Muscle layer of colon (tissue), 2 donors: ENCODE results near the gene C20orf96.

ENCODE experiments used
- H3K27ac ChIP-seq: one replicate; pipeline ENCODE4 v1.7.0; 2013; ENCODE audit warnings: low read depth, mild to moderate bottlenecking, low read length, moderate library complexity
- H3K27me3 ChIP-seq, 2 donors: one replicate each; pipeline ENCODE4 v1.7.0; 2013; ENCODE audit warnings: low read length in 2 of 2, mild to moderate bottlenecking in 2 of 2; ENCODE audit not compliant: insufficient read depth in 2 of 2, control insufficient read depth in 1 of 2
- H3K36me3 ChIP-seq: one replicate; pipeline ENCODE4 v1.7.0; 2013; ENCODE audit warnings: mild to moderate bottlenecking, low read length; ENCODE audit not compliant: insufficient read depth
- H3K4me1 ChIP-seq: one replicate; pipeline ENCODE4 v1.7.0; 2013; ENCODE audit warnings: mild to moderate bottlenecking, low read length; ENCODE audit not compliant: insufficient read depth
- H3K4me3 ChIP-seq, 2 donors: one replicate each; pipeline ENCODE4 v1.7.0; 2013; ENCODE audit warnings: low read length in 2 of 2, low read depth in 1 of 2, mild to moderate bottlenecking in 1 of 2, moderate library complexity in 1 of 2
- H3K9ac ChIP-seq: one replicate; pipeline ENCODE4 v1.7.0; 2013; ENCODE audit warnings: low read length
- H3K9me3 ChIP-seq: one replicate; pipeline ENCODE4 v1.7.0; 2013; ENCODE audit warnings: mild to moderate bottlenecking, low read length
- donor health status: abdominal sarcoma.
- donor health status: Adenocarcinoma of cecum.

C20orf96 gene

GRCh38 chr20:325889-326644 is 35.5 kb upstream of the C20orf96 start:
- peaks cover 33% of the 10 kb centered on the region for H3K4me1 ChIP-seq

DNA sequence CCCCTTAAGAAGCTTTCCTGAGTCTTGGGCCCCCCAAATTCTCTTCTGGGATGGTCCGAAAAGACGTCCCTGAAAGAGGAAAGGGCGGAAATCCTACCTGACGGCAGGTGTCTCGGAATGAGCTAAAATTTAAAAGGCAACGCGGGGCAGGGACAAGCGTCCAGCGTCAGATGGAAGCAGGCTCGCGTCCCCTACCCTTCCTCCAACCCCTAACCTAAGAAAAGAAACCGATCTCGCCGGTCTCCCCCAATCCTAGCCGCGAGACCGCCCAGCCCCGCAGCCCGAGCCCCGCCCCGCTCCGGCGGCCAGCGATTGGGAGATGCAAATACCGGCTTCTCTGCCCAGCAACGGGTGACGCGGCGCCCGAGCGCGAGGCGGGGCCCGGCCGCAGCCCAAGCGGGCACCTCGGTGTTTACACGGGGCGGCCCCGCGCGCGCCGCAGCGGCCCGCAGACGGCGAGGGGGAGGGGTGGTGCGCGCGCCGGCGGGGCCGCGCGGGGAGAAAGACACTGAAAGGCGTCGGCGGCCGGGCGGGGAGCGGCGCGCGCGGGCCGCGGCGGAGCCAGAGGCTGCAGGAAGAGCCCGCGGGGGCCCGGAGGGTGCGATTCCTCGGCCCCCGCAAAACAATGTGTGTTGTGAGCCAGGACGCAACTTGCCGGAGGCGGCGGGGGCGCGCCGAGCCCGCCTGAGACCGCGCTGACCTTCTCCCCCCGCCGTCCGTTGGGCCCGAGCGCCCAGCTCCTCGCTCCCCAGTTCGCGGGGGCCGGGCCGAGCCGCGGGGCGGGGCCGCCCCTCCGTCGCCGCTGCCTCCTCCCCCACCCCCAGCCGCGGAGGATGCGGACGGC is 34.7 kb upstream of the C20orf96 start, which contains the start of gene SOX12:
Gene SOX12 (plus strand): TSS at position 508 of the 844 bp plus-strand sequence. CDS start 373 bp downstream, outside the sequence.
- H3K4me1 ChIP-seq = peaks cover 26% of the 10 kb centered on the region
- H3K36me3 ChIP-seq = peaks cover 5% of the 10 kb centered on the region

More at GRCh38 chr20:325889-326644, 35.5 kb upstream of the C20orf96 start:
- H3K4me3 ChIP-seq = peak overlapping the region; percentile 68 to 84
- H3K9me3 ChIP-seq = no peaks in the 10 kb centered on the region
- H3K9ac ChIP-seq = no peak overlapping the region
- no peaks in the 10 kb centered on the region for H3K36me3 ChIP-seq
- peak overlapping the region; percentile 75 for H3K27ac ChIP-seq
- H3K27me3 ChIP-seq = no peaks in the 10 kb centered on the region

DNA sequence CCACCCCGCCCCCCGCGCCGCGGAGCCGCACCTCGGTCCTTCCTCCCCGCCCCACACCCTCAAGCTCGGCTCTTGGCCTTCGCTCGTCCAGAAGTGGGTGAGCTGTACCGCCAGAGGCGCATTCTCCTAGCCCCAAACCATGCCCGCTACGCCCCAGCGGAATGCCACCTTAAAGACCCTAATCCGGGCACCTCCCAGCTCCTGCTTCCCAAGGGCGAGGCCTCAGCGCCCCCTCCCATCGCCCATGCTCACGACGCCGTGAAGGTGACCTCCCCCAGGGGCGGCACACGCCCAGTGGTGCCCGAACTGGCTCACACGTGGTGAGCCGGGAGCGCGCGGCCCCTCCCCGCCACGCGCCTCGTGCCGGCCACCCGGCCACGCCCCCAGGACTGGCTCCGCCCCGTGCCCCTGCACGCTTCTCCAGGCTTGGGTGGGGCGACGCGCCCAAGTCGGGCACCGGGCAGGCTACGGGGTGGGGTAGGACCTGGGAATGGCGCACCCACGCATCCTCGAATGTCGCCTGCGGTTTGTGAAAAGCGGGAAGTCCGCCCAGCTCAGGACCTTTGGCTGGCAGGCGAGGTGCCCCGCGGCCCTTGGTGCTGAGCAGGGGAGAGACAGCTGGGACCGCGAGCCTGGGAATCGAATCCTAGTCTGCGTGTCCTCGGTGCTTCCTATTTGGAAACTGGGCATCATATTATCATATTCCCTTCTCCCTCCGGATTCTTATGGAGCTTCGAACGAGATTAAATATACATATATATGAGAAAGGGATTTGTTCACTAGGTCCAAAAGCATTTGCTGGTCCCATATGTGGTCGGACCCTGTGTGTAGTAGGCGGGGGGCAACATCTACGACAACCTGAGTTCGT is 33.9 kb upstream of the C20orf96 start:
- peak overlapping the region; percentile 76 for H3K9ac ChIP-seq
- H3K9me3 ChIP-seq = no peaks in the 10 kb centered on the region
- peak overlapping the region; percentile 92 for H3K27ac ChIP-seq
- peaks cover 20% of the 10 kb centered on the region for H3K4me1 ChIP-seq
- peak overlapping the region; percentile 56 to 94 for H3K4me3 ChIP-seq
- H3K27me3 ChIP-seq = no peaks in the 10 kb centered on the region
- peaks cover 6% of the 10 kb centered on the region for H3K36me3 ChIP-seq

More for the DNA sequence above, 34.7 kb upstream of the C20orf96 start, which contains the start of gene SOX12:
- Histone ChIP-seq H3K9me3 (no peaks in the 10 kb centered on the region), H3K27me3 (no peaks in the 10 kb centered on the region), H3K4me3 (peak within 1 kb of the TSS; percentile 84 to 94), H3K9ac (peak within 1 kb of the TSS; percentile 76), H3K27ac (peak within 1 kb of the TSS; percentile 92)

DNA sequence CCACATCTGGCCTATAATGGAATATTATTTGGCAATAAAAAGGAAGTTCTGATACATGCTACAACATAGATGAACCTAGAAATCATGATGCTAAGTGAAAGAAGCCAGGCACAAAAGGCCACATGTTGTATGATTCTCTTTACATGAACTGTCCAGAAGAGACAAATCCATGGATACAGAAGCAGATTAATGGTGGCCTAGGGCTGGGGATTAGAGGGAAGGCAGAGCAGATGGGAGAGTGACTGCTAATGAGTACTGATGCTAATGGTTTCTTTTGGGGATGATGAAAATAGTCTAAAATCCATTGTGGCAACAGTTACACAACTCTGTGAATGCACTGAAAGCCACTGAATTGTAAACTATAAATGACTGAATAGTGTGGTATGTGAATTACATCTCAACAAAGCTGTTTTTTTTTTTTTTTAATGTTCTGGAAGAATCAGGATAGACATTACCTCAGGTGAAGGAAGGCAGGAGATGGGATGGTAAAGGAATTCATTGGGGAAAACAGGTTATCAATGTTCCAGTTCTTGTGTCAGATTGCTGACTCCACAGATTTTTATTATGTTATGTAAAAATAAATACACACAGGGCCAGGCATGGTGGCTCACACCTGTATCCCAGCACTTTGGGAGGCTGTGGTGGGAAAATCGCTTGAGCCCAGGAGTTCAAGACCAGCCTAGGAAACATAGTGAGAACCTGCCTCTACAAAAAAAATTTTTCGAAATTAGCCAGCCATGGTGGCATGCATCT is 25.9 kb upstream of the C20orf96 start:
- no peak overlapping the region for H3K9ac ChIP-seq
- no peaks in the 10 kb centered on the region for H3K27me3 ChIP-seq

GRCh38 chr20:313948-314347 is 23.4 kb upstream of the C20orf96 start:
- H3K9ac ChIP-seq = no peak overlapping the region
- no peak overlapping the region for H3K27ac ChIP-seq
- no peaks in the 10 kb centered on the region for H3K9me3 ChIP-seq
- H3K36me3 ChIP-seq = no peaks in the 10 kb centered on the region
- peaks cover 10% of the 10 kb centered on the region for H3K4me1 ChIP-seq
- no peaks in the 10 kb centered on the region for H3K27me3 ChIP-seq
- no peak overlapping the region for H3K4me3 ChIP-seq

More for the DNA sequence above, 25.9 kb upstream of the C20orf96 start:
- Histone ChIP-seq H3K9me3 (no peaks in the 10 kb centered on the region), H3K4me1 (no peaks in the 10 kb centered on the region), H3K36me3 (peaks cover 6% of the 10 kb centered on the region), H3K4me3 (no peak overlapping the region), H3K27ac (no peak overlapping the region)

DNA sequence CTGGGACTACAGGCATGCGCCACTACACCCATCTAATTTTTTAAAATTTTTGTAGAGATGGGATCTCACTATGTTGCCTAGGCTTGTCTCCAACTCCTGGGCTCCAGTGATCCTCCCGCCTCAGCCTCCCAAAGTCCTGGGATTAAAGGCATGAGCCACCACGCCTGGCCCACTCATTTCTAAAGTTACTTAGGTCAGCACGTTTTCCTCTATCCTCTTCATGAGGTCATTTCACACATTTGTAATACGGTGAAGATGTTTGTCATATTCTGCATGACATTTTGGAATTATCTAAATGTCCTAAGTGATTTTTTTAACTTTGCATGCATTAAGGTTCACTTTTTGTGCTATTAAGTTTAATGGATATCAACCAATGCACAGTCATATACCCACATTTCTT is 22.9 kb upstream of the C20orf96 start:
- Histone ChIP-seq H3K27ac (no peak overlapping the region), H3K9me3 (no peaks in the 10 kb centered on the region), H3K4me3 (no peak overlapping the region), H3K9ac (no peak overlapping the region), H3K4me1 (peaks cover 10% of the 10 kb centered on the region), H3K27me3 (no peaks in the 10 kb centered on the region), H3K36me3 (no peaks in the 10 kb centered on the region)

- Histone ChIP-seq H3K4me3 (no peak overlapping the region), H3K9me3 (no peaks in the 10 kb centered on the region), H3K36me3 (no peaks in the 10 kb centered on the region), H3K27ac (no peak overlapping the region), H3K27me3 (no peaks in the 10 kb centered on the region), H3K4me1 (peaks cover 10% of the 10 kb centered on the region), H3K9ac (no peak overlapping the region)
These were observed 22.3 kb upstream of the C20orf96 start for GRCh38 chr20:312866-313265.

- Histone ChIP-seq H3K27ac (no peak overlapping the region), H3K4me3 (no peak overlapping the region), H3K9me3 (no peaks in the 10 kb centered on the region), H3K9ac (no peak overlapping the region), H3K36me3 (no peaks in the 10 kb centered on the region), H3K4me1 (peaks cover 10% of the 10 kb centered on the region), H3K27me3 (no peaks in the 10 kb centered on the region)
These were observed 21.5 kb upstream of the C20orf96 start for GRCh38 chr20:312067-312466.

- Histone ChIP-seq H3K9me3 (no peaks in the 10 kb centered on the region), H3K27ac (no peak overlapping the region), H3K9ac (no peak overlapping the region), H3K4me1 (peaks cover 10% of the 10 kb centered on the region), H3K4me3 (no peak overlapping the region), H3K27me3 (no peaks in the 10 kb centered on the region), H3K36me3 (no peaks in the 10 kb centered on the region)
These were observed 21.1 kb upstream of the C20orf96 start for GRCh38 chr20:311609-312008.

DNA sequence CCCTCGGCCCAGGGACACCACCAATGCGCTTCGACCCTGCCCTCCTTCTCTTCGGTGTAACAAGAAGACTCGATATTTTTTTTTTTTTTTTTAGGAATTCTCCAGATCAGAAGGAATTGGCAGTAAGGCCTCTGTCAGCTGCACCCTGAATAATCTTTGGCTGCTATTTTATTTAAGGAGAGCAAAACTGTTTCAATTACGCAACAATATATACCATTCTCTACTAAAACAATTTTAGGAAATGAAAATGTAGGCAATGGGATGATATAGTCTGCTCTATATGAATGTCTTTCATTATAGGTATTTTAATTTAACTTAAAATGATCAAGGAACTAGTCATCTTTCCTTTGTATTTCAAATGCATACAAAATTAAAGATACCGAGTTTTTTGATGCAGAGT is 20.1 kb upstream of the C20orf96 start:
- no peak overlapping the region for H3K9ac ChIP-seq
- peak overlapping the region; percentile 98 for H3K27ac ChIP-seq
- H3K27me3 ChIP-seq = no peaks in the 10 kb centered on the region

More for the DNA sequence above, 20.1 kb upstream of the C20orf96 start:
- H3K4me3 ChIP-seq = peak overlapping the region; percentile 62 to 76
- H3K9me3 ChIP-seq = no peaks in the 10 kb centered on the region
- H3K4me1 ChIP-seq = peaks cover 10% of the 10 kb centered on the region
- no peaks in the 10 kb centered on the region for H3K36me3 ChIP-seq
